Measurements from ENCODE around the gene TSR1. TPM values are rescaled to one million over a fixed set of nuclear protein-coding genes. Genes with fewer than 3 reads are reported as not detected.
"Not testable (repeated sequence)": the region's sequence is repeated elsewhere in the genome, so short reads cannot be mapped to it uniquely, and the experiment has no call there.

TSR1 gene
- total RNA-seq, 1 donor from 2014 or later = 30.8 TPM

GRCh38 chr17:2338315-2338657, 2.0 kb upstream of the TSR1 start:
- no peak for DNase-seq (ENCODE audit: extremely low read depth, low read depth, low spot score)

GRCh38 chr17:2337544-2338314, 1.5 kb upstream of the TSR1 start:
- DNase-seq (ENCODE audit: extremely low read depth, low read depth, low spot score) = no peak

- no peak for DNase-seq (ENCODE audit: extremely low read depth, low read depth, low spot score)
These were observed 741 bp upstream of the TSR1 start, which contains the start of gene SGSM2 for GRCh38 chr17:2336852-2337543. TSS of gene SGSM2 (plus strand) at chr17:2337501. CDS start at chr17:2337689, 188 bp downstream.

GRCh38 chr17:2335726-2336214, 487 bp downstream of the TSR1 start:
- DNase-seq (ENCODE audit: extremely low read depth, low read depth, low spot score) = no peak

- DNase-seq (ENCODE audit: extremely low read depth, low read depth, low spot score) = no peak
These were observed 5.0 kb downstream of the TSR1 start for GRCh38 chr17:2331303-2331702.

- DNase-seq (ENCODE audit: extremely low read depth, low read depth, low spot score) = no peak
These were observed 12.5 kb downstream of the TSR1 start for GRCh38 chr17:2323629-2324314.

GRCh38 chr17:2321399-2321798, 14.9 kb downstream of the TSR1 start:
- DNase-seq (ENCODE audit: extremely low read depth, low read depth, low spot score) = no peak

GRCh38 chr17:2319051-2319450, 17.2 kb downstream of the TSR1 start:
- DNase-seq (ENCODE audit: extremely low read depth, low read depth, low spot score) = no peak

- no peak for DNase-seq (ENCODE audit: extremely low read depth, low read depth, low spot score)
These were observed 18.5 kb downstream of the TSR1 start for GRCh38 chr17:2317796-2318195.

- DNase-seq (ENCODE audit: extremely low read depth, low read depth, low spot score) = not testable (repeated sequence)
These were observed 19.4 kb downstream of the TSR1 start for GRCh38 chr17:2316916-2317205.

GRCh38 chr17:2312736-2313135, 23.5 kb downstream of the TSR1 start:
- DNase-seq (ENCODE audit: extremely low read depth, low read depth, low spot score) = no peak

GRCh38 chr17:2309338-2310154, 26.7 kb downstream of the TSR1 start:
- DNase-seq (ENCODE audit: extremely low read depth, low read depth, low spot score) = no peak

- DNase-seq (ENCODE audit: extremely low read depth, low read depth, low spot score) = no peak
These were observed 31.3 kb downstream of the TSR1 start for GRCh38 chr17:2304931-2305330.

- DNase-seq (ENCODE audit: extremely low read depth, low read depth, low spot score) = no peak
These were observed 32.8 kb downstream of the TSR1 start, which contains the start of the genes SMG6 and SRR for GRCh38 chr17:2303204-2304188. TSS of gene SMG6 (minus strand) at chr17:2303785. CDS start at chr17:2303720, 65 bp downstream. TSS of gene SRR (plus strand) at chr17:2303950. CDS start at chr17:2315561, 11,611 bp downstream.

GRCh38 chr17:2302778-2303203, 33.5 kb downstream of the TSR1 start:
- DNase-seq (ENCODE audit: extremely low read depth, low read depth, low spot score) = no peak

- no peak for DNase-seq (ENCODE audit: extremely low read depth, low read depth, low spot score)
These were observed 36.5 kb downstream of the TSR1 start for GRCh38 chr17:2299756-2300155.

GRCh38 chr17:2299136-2299535, 37.1 kb downstream of the TSR1 start:
- no peak for DNase-seq (ENCODE audit: extremely low read depth, low read depth, low spot score)

GRCh38 chr17:2297023-2297422, 39.2 kb downstream of the TSR1 start:
- no peak for DNase-seq (ENCODE audit: extremely low read depth, low read depth, low spot score)

- DNase-seq (ENCODE audit: extremely low read depth, low read depth, low spot score) = no peak
These were observed 40.7 kb downstream of the TSR1 start for GRCh38 chr17:2295575-2295974.

Data from glomerular endothelial cell (primary cell).